22Rv1 (cell line): ENCODE results near the gene PHF10.

Experiments
- CTCF ChIP-seq: fragments of 450-650 bp; IDR thresholded peaks from 2 replicates; pipeline ENCODE4 v1.5.1; 2017; ENCODE audit warnings: mild to moderate bottlenecking
- ZFX ChIP-seq: fragments of 450-650 bp; IDR thresholded peaks from 2 replicates; pipeline ENCODE4 v1.6.1; 2017; ENCODE audit warnings: antibody characterized with exemption, borderline replicate concordance

- TF ChIP-seq CTCF (no peak), ZFX (no peak)
Observed at GRCh38 chr6:169719117-169719516, 5.2 kb downstream of the PHF10 start.
